Cardiac muscle cell (in vitro differentiated cells and primary cell): Measurements from ENCODE around the gene EFNB1. TPM values are rescaled to one million over a fixed set of nuclear protein-coding genes. Genes with fewer than 3 reads are reported as not detected.

Experiments used
- DNase-seq, 2 donors: peaks; one replicate each; pipeline versions ENCODE4 v3.0.0 to v3.0.0-alpha.2; 2010 to 2017; ENCODE audit warnings: low read depth in 1 of 2, low spot score in 1 of 2
- H3K27ac ChIP-seq: fragments of 200-600 bp; sonication (generic); 2 replicates; pipeline ENCODE4 v1.5.1; 2016
- H3K27me3 ChIP-seq: fragments of 200-600 bp; sonication (generic); 2 replicates; pipeline ENCODE4 v1.6.0; 2016; ENCODE audit warnings: control low read depth
- H3K36me3 ChIP-seq: fragments of 200-600 bp; sonication (generic); 2 replicates; pipeline ENCODE4 v1.5.1; 2016; ENCODE audit warnings: control low read depth
- H3K4me1 ChIP-seq: fragments of 200-600 bp; sonication (generic); 2 replicates; pipeline ENCODE4 v1.8.1; 2017; ENCODE audit warnings: low read depth, mild to moderate bottlenecking, mixed run types
- H3K4me3 ChIP-seq: fragments of 200-600 bp; sonication (generic); 2 replicates; pipeline ENCODE4 v1.5.1; 2016; ENCODE audit warnings: mild to moderate bottlenecking
- H3K9me3 ChIP-seq: fragments of 200-600 bp; sonication (generic); 2 replicates; pipeline ENCODE4 v1.5.1; 2017; ENCODE audit warnings: low read depth, mild to moderate bottlenecking, control low read depth
- polyA plus RNA-seq: library from polyadenylated mRNA; unstranded; fragments of >200 nt; fragmentation: Nextera tagmentation; extraction: Ambion mirVana; gene quantifications from 2 replicates; pipeline ENCODE4 v1.2.1, GENCODE V29; 2016
- total RNA-seq: library from RNA; depleted of rRNA; stranded (reverse); fragments of >200 nt; gene quantifications from 2 replicates; pipeline ENCODE4 v1.2.3, GENCODE V29; 2016
- TF ChIP-seq, protein P1 (sequence below): IDR thresholded peaks from 2 replicates; pipeline ENCODE4 v1.5.1; 2012; ENCODE audit warnings: low read depth, mild to moderate bottlenecking, low read length

The EFNB1 gene
- total and polyA plus RNA-seq, 2 experiments from 2014 or later: 27.2 to 43.6 TPM

DNA sequence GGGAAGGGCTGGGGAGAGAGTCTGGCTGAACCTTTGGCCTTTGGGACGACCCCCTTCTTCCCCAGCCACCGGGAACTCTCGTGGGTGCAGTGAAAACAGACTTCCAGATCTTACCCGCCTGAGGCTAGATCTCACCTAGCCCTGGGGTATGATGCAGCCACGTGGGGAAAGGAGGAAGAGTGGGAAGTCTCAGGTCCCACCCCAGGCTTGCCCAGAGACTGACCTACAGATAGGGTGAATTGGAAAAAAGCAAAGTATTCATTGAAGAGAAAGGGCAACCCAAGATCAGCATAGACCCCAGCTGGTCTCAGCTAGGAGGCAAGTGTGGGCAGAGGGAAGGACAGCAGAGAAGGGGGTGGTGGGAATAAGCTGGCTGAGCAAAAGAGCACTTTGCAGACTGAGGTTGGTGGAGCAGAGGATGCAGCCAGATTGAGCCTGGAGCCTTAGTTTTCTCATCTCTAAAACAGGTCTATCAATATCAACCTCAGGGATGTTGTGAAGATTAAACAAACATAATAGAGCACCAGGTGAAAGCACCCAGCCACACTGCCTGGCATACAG lies 4.2 kb upstream of the EFNB1 start:
- DNase-seq: no peak
- TF ChIP-seq, protein P1, sequence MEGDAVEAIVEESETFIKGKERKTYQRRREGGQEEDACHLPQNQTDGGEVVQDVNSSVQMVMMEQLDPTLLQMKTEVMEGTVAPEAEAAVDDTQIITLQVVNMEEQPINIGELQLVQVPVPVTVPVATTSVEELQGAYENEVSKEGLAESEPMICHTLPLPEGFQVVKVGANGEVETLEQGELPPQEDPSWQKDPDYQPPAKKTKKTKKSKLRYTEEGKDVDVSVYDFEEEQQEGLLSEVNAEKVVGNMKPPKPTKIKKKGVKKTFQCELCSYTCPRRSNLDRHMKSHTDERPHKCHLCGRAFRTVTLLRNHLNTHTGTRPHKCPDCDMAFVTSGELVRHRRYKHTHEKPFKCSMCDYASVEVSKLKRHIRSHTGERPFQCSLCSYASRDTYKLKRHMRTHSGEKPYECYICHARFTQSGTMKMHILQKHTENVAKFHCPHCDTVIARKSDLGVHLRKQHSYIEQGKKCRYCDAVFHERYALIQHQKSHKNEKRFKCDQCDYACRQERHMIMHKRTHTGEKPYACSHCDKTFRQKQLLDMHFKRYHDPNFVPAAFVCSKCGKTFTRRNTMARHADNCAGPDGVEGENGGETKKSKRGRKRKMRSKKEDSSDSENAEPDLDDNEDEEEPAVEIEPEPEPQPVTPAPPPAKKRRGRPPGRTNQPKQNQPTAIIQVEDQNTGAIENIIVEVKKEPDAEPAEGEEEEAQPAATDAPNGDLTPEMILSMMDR: no peak
- H3K4me1 ChIP-seq: no peaks in the 10 kb centered on the region
- no peak overlapping the region for H3K4me3 ChIP-seq
- no peaks in the 10 kb centered on the region for H3K9me3 ChIP-seq
- no peaks in the 10 kb centered on the region for H3K36me3 ChIP-seq
- H3K27me3 ChIP-seq: no peaks in the 10 kb centered on the region
- no peak overlapping the region for H3K27ac ChIP-seq

DNA sequence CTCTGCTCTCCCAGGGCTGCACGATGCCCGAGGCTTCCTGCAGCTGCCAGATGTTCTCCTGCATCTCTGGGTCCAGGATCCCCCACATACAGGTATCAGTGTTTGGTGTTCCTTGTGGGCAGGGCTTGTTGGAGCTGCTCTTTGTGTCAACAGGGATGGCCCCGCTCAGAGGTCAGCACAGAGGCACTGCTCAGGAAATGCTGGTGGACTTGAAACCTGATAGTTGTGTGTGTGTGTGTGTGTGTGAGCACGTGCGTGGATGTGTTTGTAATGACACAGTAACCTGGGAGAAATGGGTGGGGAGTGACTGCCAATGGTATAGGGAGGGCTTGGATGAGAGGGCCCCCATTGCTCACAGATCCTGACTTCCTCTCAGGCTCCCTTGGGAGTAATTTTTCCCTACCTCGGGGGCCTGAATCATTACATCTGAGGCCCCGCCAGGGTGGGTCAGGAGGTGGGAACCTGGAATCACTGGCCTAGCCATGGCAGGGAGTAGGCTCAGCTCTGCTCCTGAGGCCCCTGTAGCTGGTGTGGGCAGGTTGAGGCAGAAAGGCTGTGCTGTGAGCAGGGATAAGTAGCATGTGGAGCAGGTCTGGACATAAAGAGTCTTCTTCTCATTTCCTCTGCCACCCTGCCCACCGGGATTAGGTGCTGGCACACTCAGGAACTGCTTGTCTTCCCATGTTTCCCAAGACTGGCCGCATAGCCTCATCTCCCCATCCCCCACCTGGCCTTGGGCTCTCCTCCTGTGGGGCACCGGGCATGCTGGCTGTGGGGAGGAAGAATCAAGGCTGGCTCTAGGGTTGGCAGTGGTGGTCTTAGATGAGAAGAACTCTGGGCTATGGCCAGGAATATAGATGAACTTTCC lies 2.5 kb upstream of the EFNB1 start:
- DNase-seq: no peak
- H3K36me3 ChIP-seq: no peaks in the 10 kb centered on the region

DNA sequence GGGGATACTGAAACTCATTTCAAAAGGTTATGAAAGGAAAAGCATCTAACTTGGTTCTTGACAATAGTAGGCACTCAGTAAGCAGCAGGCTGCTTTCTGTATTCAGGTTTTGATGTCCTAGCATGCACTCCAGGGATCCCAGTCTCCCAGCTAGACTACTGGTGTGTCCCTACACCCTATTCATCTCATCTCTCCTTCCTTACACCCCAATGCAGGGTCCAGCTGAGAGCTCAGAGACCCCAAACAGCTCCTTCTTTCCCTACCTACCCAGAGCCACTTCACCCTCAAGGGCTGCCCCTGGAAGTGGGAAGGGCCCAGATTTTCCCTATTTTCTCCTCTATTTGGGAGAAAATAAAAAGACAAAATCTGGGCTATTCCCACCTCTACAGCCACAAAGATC lies 1.6 kb upstream of the EFNB1 start:
- H3K27ac ChIP-seq: no peak overlapping the region
- no peaks in the 10 kb centered on the region for H3K27me3 ChIP-seq
- H3K9me3 ChIP-seq: no peaks in the 10 kb centered on the region
- H3K4me1 ChIP-seq: no peaks in the 10 kb centered on the region
- H3K4me3 ChIP-seq: no peak overlapping the region
- no peaks in the 10 kb centered on the region for H3K36me3 ChIP-seq
- no peak for DNase-seq
- TF ChIP-seq, protein P1: no peak

More for the DNA sequence above, 2.5 kb upstream of the EFNB1 start:
- Histone ChIP-seq H3K27me3 (no peaks in the 10 kb centered on the region), H3K4me1 (no peaks in the 10 kb centered on the region), H3K27ac (no peak overlapping the region), H3K4me3 (no peak overlapping the region), H3K9me3 (no peaks in the 10 kb centered on the region)
- TF ChIP-seq, protein P1: no peak

DNA sequence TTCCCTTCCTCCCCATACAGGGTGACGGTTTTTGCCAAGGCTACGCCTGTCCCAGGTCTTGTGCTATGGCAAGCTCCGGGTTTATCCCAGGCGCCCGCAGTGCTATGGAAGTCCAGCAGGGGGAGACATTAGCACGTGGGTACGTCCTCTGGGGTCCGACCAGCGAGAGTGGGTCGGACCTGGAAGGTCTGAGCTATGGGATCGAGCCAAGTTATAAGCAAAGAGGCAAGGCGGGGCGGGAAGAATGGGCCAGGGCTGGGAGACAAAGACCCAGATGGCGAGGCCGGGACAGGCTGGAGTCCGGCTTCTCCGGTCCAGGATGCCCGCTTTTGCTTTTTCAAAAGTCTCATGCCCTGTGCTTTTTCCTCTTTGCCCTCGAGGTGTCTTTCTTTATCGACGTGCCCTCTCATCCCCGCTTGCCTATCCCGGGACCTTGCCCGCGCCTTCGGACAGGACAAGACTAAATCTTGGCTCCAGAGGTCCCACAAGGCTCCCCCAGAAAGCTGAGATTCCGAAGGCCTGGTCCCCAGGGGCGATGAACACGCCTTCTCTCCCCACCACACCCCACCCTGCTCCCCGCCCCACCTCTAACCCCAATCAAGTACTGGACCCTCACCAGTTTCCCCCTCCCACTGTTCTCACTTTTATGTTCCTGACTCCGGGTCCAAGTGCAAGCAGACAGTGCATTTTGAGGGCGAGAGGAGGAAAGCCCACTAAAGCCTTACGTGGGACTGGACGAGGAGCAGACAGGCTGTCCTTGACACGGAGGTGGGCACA lies 785 bp upstream of the EFNB1 start:
- no peak overlapping the region for H3K27ac ChIP-seq
- H3K27me3 ChIP-seq: no peaks in the 10 kb centered on the region
- peak; percentile 78 to 89 for DNase-seq
- H3K4me1 ChIP-seq: no peaks in the 10 kb centered on the region
- no peaks in the 10 kb centered on the region for H3K9me3 ChIP-seq
- no peaks in the 10 kb centered on the region for H3K36me3 ChIP-seq
- H3K4me3 ChIP-seq: peak overlapping the region; percentile 12
- TF ChIP-seq, protein P1: peak; percentile 81

DNA sequence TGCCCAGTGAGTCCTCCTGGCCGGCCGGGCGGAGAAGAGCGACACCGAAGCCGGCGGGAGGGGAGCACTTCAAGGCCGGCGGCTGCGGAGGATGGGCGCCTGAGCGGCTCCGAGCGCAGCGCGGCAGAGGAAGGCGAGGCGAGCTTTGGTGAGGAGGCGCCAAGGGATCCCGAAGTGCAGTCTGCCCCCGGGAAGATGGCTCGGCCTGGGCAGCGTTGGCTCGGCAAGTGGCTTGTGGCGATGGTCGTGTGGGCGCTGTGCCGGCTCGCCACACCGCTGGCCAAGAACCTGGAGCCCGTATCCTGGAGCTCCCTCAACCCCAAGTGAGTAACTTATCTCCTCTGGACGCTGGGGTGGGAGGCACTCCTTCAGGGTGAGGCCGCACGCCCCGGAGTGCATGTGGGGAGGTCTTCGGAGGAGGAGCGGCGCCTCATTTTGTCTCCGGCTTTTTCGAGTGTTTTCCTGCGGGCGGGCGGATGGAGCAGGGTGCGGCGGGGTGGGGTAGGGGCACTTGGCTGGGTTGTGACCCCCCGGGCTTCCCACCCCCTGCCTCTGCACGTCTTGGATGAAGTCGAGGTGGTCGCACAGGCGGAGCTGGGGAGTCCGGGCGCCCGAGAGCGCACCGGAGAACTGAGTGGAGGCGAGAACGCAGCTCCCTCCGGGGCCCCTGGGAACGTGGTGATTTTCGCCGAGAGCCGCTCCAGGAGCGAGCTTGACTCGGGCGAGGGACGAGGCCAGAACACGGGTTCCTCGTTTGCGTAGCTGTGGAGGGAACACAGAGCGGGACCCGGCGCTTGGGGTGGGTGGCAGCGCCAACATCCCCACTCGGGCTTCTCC lies 979 bp downstream of the EFNB1 start:
- peak; percentile 45 to 54 for DNase-seq
- Histone ChIP-seq H3K36me3 (no peaks in the 10 kb centered on the region), H3K27ac (no peak overlapping the region), H3K4me1 (no peaks in the 10 kb centered on the region), H3K4me3 (peak overlapping the region; percentile 88), H3K27me3 (no peaks in the 10 kb centered on the region), H3K9me3 (no peaks in the 10 kb centered on the region)
- TF ChIP-seq, protein P1: no peak
